Neuron (in vitro differentiated cells): ENCODE data around the gene ZRANB1.

Experiments
- H2AFZ ChIP-seq: one replicate; pipeline ENCODE4 v1.6.1; 2013; ENCODE audit warnings: low read depth, mild to moderate bottlenecking, inconsistent platforms, low read length, moderate library complexity
- H3K27me3 ChIP-seq: one replicate; pipeline ENCODE4 v1.6.1; 2013; ENCODE audit warnings: low read length; ENCODE audit not compliant: insufficient read depth
- H3K36me3 ChIP-seq: one replicate; pipeline ENCODE4 v1.6.1; 2013; ENCODE audit warnings: low read length; ENCODE audit not compliant: insufficient read depth
- H3K4me1 ChIP-seq: one replicate; pipeline ENCODE4 v1.6.1; 2013; ENCODE audit warnings: low read length; ENCODE audit not compliant: insufficient read depth
- H3K4me3 ChIP-seq: 2 replicates; pipeline ENCODE4 v1.5.1; 2013; ENCODE audit warnings: mild to moderate bottlenecking, low read length, moderate library complexity
- H3K9me3 ChIP-seq: one replicate; pipeline ENCODE4 v1.6.1; 2013; ENCODE audit warnings: low read length

The ZRANB1 gene

GRCh38 chr10:125021686-125022344 lies 79.9 kb downstream of the ZRANB1 start:
- Histone ChIP-seq H3K36me3 (peaks cover 52% of the 10 kb centered on the region), H2AFZ (no peak overlapping the region), H3K4me1 (peaks cover 17% of the 10 kb centered on the region), H3K9me3 (peaks cover 19% of the 10 kb centered on the region), H3K27me3 (no peaks in the 10 kb centered on the region), H3K4me3 (no peak overlapping the region)

DNA sequence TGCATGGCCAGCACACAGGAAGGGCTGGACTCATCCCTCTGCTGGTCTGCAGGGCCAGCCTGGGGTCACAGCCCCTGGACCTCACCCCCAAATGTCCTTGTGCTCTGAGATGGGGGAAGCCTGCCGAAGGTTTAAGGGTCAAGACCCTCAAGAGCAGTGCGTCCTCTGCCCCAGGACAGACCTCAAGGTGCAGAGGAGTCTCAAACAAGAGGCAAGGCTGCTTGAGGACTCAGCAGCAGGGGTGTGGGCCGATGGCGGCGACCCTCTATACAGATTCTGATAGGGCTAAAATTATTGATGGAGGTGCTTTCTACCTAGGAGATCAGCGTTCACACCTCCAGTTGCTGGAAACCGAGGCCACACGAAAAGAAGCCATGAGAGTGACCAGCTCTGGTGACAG lies 80.7 kb downstream of the ZRANB1 start:
- Histone ChIP-seq H3K4me3 (no peak overlapping the region), H3K4me1 (peaks cover 17% of the 10 kb centered on the region), H3K27me3 (no peaks in the 10 kb centered on the region), H2AFZ (no peak overlapping the region), H3K9me3 (peaks cover 16% of the 10 kb centered on the region), H3K36me3 (peaks cover 52% of the 10 kb centered on the region)

DNA sequence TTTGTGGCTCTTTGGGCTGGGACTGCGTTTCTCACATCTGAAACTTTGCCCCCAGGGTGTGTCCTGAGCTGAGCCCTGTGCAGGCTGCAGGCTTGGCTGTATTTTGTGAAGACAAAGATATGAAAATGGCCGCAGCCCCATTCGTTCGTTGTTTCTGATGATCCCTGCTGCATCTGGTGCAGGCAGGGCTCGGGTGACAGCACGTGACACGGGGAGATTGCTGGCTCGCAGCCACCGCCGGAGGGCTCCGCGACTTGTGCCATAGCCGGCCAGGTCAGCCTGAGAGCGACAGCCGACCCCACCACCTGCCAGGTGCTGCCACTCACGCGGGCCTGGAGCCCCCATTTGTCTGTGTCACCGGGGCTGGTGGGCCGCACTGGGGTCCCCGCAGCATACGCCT lies 81.3 kb downstream of the ZRANB1 start:
- Histone ChIP-seq H3K4me1 (peaks cover 17% of the 10 kb centered on the region), H3K4me3 (no peak overlapping the region), H2AFZ (no peak overlapping the region), H3K36me3 (peaks cover 55% of the 10 kb centered on the region), H3K9me3 (peaks cover 16% of the 10 kb centered on the region), H3K27me3 (no peaks in the 10 kb centered on the region)

- peaks cover 16% of the 10 kb centered on the region for H3K9me3 ChIP-seq
- H3K4me3 ChIP-seq = no peak overlapping the region
- H3K36me3 ChIP-seq = peaks cover 59% of the 10 kb centered on the region
Observed at GRCh38 chr10:125023862-125024496, 82.1 kb downstream of the ZRANB1 start.

DNA sequence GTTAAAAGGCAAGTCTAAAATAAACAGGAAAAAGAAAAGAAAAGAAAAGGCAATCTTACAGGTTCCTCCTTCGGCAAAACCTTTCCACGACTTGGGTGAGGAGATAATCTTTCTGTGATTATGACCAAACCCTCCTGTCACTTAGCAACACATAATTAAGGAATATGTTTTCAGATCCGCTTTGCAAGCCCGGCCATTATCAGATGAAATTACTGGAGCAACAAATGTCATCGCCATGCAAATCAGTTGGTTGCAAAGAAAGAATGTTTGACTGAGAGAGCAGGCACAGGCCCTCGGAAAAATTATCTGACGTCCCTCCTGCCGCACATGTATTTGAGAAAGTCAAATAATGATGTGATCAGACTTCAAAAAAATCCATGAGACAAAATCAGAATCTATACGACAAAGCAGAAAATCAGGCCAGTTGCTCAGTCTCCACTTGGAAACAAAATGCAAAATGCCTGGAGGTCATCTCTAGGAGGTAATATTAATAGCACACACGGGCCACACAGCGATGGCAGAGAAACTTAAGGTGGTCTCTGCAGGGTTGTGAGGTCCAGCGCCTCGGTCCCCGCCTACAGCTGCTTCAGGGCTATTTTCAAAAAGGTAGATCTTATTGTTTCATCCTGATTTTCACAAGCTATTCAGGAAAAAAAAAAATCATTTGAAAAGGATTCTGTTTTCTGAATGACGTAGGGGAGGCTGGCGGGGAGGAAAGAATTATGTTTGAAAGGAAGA lies 82.7 kb downstream of the ZRANB1 start:
- Histone ChIP-seq H3K27me3 (no peaks in the 10 kb centered on the region), H2AFZ (no peak overlapping the region), H3K36me3 (peaks cover 59% of the 10 kb centered on the region), H3K4me1 (peaks cover 17% of the 10 kb centered on the region), H3K9me3 (peaks cover 16% of the 10 kb centered on the region), H3K4me3 (no peak overlapping the region)

More at GRCh38 chr10:125023862-125024496, 82.1 kb downstream of the ZRANB1 start:
- no peak overlapping the region for H2AFZ ChIP-seq
- no peaks in the 10 kb centered on the region for H3K27me3 ChIP-seq
- peaks cover 17% of the 10 kb centered on the region for H3K4me1 ChIP-seq

GRCh38 chr10:125025341-125025740 lies 83.4 kb downstream of the ZRANB1 start:
- H2AFZ ChIP-seq = no peak overlapping the region
- no peaks in the 10 kb centered on the region for H3K27me3 ChIP-seq
- H3K4me1 ChIP-seq = peaks cover 17% of the 10 kb centered on the region
- H3K9me3 ChIP-seq = peaks cover 11% of the 10 kb centered on the region
- H3K4me3 ChIP-seq = no peak overlapping the region
- peaks cover 58% of the 10 kb centered on the region for H3K36me3 ChIP-seq

GRCh38 chr10:125026036-125026931 lies 84.4 kb downstream of the ZRANB1 start:
- H3K36me3 ChIP-seq = peaks cover 54% of the 10 kb centered on the region
- peaks cover 17% of the 10 kb centered on the region for H3K4me1 ChIP-seq
- peaks cover 2% of the 10 kb centered on the region for H3K9me3 ChIP-seq
- no peak overlapping the region for H3K4me3 ChIP-seq
- no peak overlapping the region for H2AFZ ChIP-seq
- H3K27me3 ChIP-seq = no peaks in the 10 kb centered on the region

GRCh38 chr10:125026974-125027735 lies 85.2 kb downstream of the ZRANB1 start:
- Histone ChIP-seq H3K4me1 (peaks cover 17% of the 10 kb centered on the region), H3K36me3 (peaks cover 54% of the 10 kb centered on the region), H3K4me3 (no peak overlapping the region)

GRCh38 chr10:125027871-125028869 lies 86.2 kb downstream of the ZRANB1 start:
- Histone ChIP-seq H3K27me3 (no peaks in the 10 kb centered on the region), H2AFZ (no peak overlapping the region), H3K4me3 (no peak overlapping the region), H3K36me3 (peaks cover 54% of the 10 kb centered on the region), H3K4me1 (peaks cover 17% of the 10 kb centered on the region), H3K9me3 (no peaks in the 10 kb centered on the region)

More at GRCh38 chr10:125026974-125027735, 85.2 kb downstream of the ZRANB1 start:
- H2AFZ ChIP-seq = no peak overlapping the region
- no peaks in the 10 kb centered on the region for H3K9me3 ChIP-seq
- no peaks in the 10 kb centered on the region for H3K27me3 ChIP-seq

- no peaks in the 10 kb centered on the region for H3K9me3 ChIP-seq
- H3K36me3 ChIP-seq = peaks cover 61% of the 10 kb centered on the region
- H3K27me3 ChIP-seq = no peaks in the 10 kb centered on the region
- H3K4me3 ChIP-seq = no peak overlapping the region
- no peak overlapping the region for H2AFZ ChIP-seq
- H3K4me1 ChIP-seq = peaks cover 9% of the 10 kb centered on the region
Observed at GRCh38 chr10:125029584-125030242, 87.8 kb downstream of the ZRANB1 start.
